GM18517 (cell line): ENCODE data around the gene TAL2.
A peak's percentile ranks its signal among the peaks of the same experiment; 100 is the strongest.
"Not testable (repeated sequence)": the region's sequence is repeated elsewhere in the genome, so short reads cannot be mapped to it uniquely, and the experiment has no call there.

ENCODE experiments used
- ATAC-seq: cut with Tn5 transposase; IDR thresholded peaks from one replicate; pipeline ENCODE4 v1.9.1; 2021; ENCODE audit warnings: mild to moderate bottlenecking, moderate library complexity; ENCODE audit not compliant: unreplicated experiment

The TAL2 gene

GRCh38 chr9:105703638-105704037, 41.4 kb downstream of the TAL2 start:
- not testable (repeated sequence) for ATAC-seq

- no peak for ATAC-seq
These were observed 43.9 kb downstream of the TAL2 start for GRCh38 chr9:105706156-105706555.

DNA sequence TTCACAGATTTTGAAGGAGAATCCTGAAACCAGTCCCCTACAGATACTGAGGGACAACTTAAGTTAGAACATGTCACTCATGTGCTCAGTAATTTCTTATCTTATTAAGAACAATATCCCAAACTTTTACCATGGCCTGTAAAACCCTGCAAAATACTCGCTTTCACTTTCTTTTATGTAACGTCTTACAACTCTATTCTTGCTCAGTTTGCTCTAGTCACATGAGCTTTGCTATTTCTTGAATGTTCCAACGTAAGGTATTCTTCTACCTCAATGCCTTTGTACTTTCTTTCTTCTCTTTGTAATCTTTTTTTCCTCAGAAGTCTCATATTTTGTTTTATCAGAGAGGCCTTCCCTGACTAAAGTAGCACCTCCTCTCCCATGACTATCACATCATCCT, 46.1 kb downstream of the TAL2 start:
- peak; percentile 65 for ATAC-seq

GRCh38 chr9:105710638-105711037, 48.4 kb downstream of the TAL2 start:
- no peak for ATAC-seq

- no peak for ATAC-seq
These were observed 49.6 kb downstream of the TAL2 start for GRCh38 chr9:105711867-105712266.

DNA sequence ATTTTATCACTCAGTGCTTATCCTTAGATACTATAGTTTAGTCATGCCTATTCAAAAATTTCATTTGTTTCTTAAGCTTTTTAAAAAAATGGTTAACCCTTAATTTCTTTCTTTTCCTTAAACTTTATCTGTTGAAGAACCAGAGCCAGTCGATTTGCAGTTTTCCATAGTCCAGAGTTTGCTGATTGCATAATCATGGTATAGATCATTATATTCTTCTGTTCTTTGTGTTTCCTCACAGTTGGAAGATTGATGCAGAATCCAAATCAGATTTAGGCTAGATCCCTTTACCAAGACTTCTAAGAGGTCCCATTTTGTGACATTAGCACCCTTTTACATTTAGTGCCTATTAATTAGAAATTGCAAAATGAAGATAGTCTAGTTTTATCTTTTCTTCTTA, 50.0 kb downstream of the TAL2 start:
- ATAC-seq = no peak
